SK-N-SH (cell line): ENCODE measurements around the gene MCRS1. TPM values are rescaled to one million over a fixed set of nuclear protein-coding genes. Genes with fewer than 3 reads are reported as not detected.

ENCODE experiments used
- CTCF ChIA-PET: fragments of 300-600, 350-600 bp; formaldehyde crosslinking; extraction: SDS; loops from one replicate; lab custom pipeline; 2021; lab: Yijun Ruan, JAX
- POLR2A ChIA-PET: fragments of 350-600 bp; sonication (Branson Sonifier 250); formaldehyde crosslinking; extraction: SDS; loops from one replicate; lab custom pipeline; 2020; ENCODE audit warnings: antibody characterized with exemption, inconsistent platforms; lab: Yijun Ruan, JAX
- DNase-seq: peaks from one replicate; pipeline ENCODE4 v3.0.0; 2012
- H2AFZ ChIP-seq: fragments of 200-600 bp; sonication (generic); 2 replicates; pipeline ENCODE4 v1.8.1; 2016; ENCODE audit warnings: antibody characterized with exemption, mild to moderate bottlenecking, low read depth
- H3F3A ChIP-seq: fragments of 200-600 bp; sonication (generic); replicated peaks from 2 replicates; pipeline ENCODE3; 2016; ENCODE audit warnings: antibody characterized with exemption, mild to moderate bottlenecking; ENCODE audit not compliant: insufficient read depth
- H3K27ac ChIP-seq, 2 experiments: fragments of 200-500 bp in 1 of 2; fragments of 200-600 bp in 1 of 2; sonication (Bioruptor generic) in 1 of 2; sonication (generic), shearing (Covaris generic) in 1 of 2; 2 replicates each; pipeline versions ENCODE4 v1.5.1 to v1.6.1; 2014 to 2016; ENCODE audit warnings: low read depth in 2 of 2, inconsistent platforms in 1 of 2, low read length in 1 of 2, mild to moderate bottlenecking in 1 of 2, mixed read lengths in 1 of 2
- H3K27me3 ChIP-seq: fragments of 200-600 bp; sonication (generic), shearing (Covaris generic); 2 replicates; pipeline ENCODE4 v1.6.1; 2016; ENCODE audit warnings: mixed run types; ENCODE audit not compliant: insufficient read depth
- H3K36me3 ChIP-seq, 2 experiments: fragments of 200-500 bp in 1 of 2; fragments of 200-600 bp in 1 of 2; sonication (Bioruptor generic) in 1 of 2; sonication (generic) in 1 of 2; replicated peaks in 1 of 2; 2 replicates each; pipeline versions ENCODE3 to v1.5.1; 2014 to 2016; ENCODE audit warnings: low read length in 1 of 2, mild to moderate bottlenecking in 1 of 2; ENCODE audit not compliant: insufficient read depth in 2 of 2, control insufficient read depth in 1 of 2
- H3K4me1 ChIP-seq, 2 experiments: fragments of 200-500 bp in 1 of 2; fragments of 200-600 bp in 1 of 2; sonication (Bioruptor generic) in 1 of 2; sonication (generic), shearing (Covaris generic) in 1 of 2; 2 replicates each; pipeline versions ENCODE4 v1.5.1 to v1.6.1; 2014 to 2016; ENCODE audit warnings: low read depth in 1 of 2, low read length in 1 of 2, mixed run types in 1 of 2; ENCODE audit not compliant: insufficient read depth in 2 of 2, control insufficient read depth in 1 of 2
- H3K4me2 ChIP-seq: fragments of 200-600 bp; sonication (generic), shearing (Covaris generic); 2 replicates; pipeline ENCODE4 v1.6.1; 2017; ENCODE audit warnings: mixed run types
- H3K4me3 ChIP-seq, 2 experiments: fragments of 200-500 bp in 1 of 2; fragments of 200-600 bp in 1 of 2; sonication (Bioruptor generic) in 1 of 2; sonication (generic), shearing (Covaris generic) in 1 of 2; 2 replicates each; pipeline versions ENCODE4 v1.5.1 to v1.8.1; 2014 to 2016; ENCODE audit warnings: low read depth in 2 of 2, inconsistent platforms in 1 of 2, low read length in 1 of 2, mild to moderate bottlenecking in 1 of 2, mixed read lengths in 1 of 2, moderate library complexity in 1 of 2
- H3K79me2 ChIP-seq: fragments of 200-600 bp; sonication (generic); 2 replicates; pipeline ENCODE4 v1.8.1; 2017; ENCODE audit warnings: mild to moderate bottlenecking; ENCODE audit not compliant: insufficient read depth
- H3K9ac ChIP-seq: fragments of 200-600 bp; sonication (generic); 2 replicates; pipeline ENCODE4 v1.6.1; 2017; ENCODE audit warnings: mixed run types
- H3K9me2 ChIP-seq: fragments of 200-600 bp; sonication (generic); 2 replicates; pipeline ENCODE4 v1.6.1; 2017; ENCODE audit warnings: mixed run types
- H3K9me3 ChIP-seq: fragments of 200-600 bp; sonication (generic); 2 replicates; pipeline ENCODE4 v1.6.1; 2017; ENCODE audit warnings: mixed run types, mild to moderate bottlenecking, moderate library complexity
- H4K20me1 ChIP-seq: fragments of 200-600 bp; sonication (generic); 2 replicates; pipeline ENCODE4 v1.6.1; 2017; ENCODE audit warnings: mild to moderate bottlenecking, mixed run types; ENCODE audit not compliant: insufficient read depth
- CHD2 ChIP-seq: fragments of 150-350 bp; IDR thresholded peaks from 2 replicates; pipeline ENCODE4 v1.6.1; 2018; ENCODE audit warnings: low read length; ENCODE audit not compliant: partially characterized antibody
- CTCF ChIP-seq: fragments of 200-600 bp; sonication (generic); IDR thresholded peaks from 2 replicates; pipeline ENCODE4 v1.6.1; 2017; ENCODE audit warnings: antibody characterized with exemption, mild to moderate bottlenecking, moderate library complexity
- FOXJ3 ChIP-seq: sonication (generic); formaldehyde crosslinking; IDR thresholded peaks from 2 replicates; pipeline ENCODE4 v1.5.1; 2020; ENCODE audit warnings: mild to moderate bottlenecking, missing genetic modification reagents
- GABPA ChIP-seq: IDR thresholded peaks from 2 replicates; pipeline ENCODE4 v1.4.0; 2012; ENCODE audit warnings: low read depth, mild to moderate bottlenecking
- GATA2 ChIP-seq: sonication (generic); formaldehyde crosslinking; IDR thresholded peaks from 2 replicates; pipeline ENCODE4 v1.5.0; 2020; ENCODE audit warnings: mild to moderate bottlenecking, missing genetic modification reagents
- IRF3 ChIP-seq: fragments of 150-350 bp; IDR thresholded peaks from 2 replicates; pipeline ENCODE4 v1.6.1; 2016; ENCODE audit warnings: mild to moderate bottlenecking, low read depth, low read length
- JUND ChIP-seq: IDR thresholded peaks from 2 replicates; pipeline ENCODE4 v1.4.0; 2012
- MEF2A ChIP-seq: IDR thresholded peaks from 2 replicates; pipeline ENCODE4 v1.4.0; 2012; ENCODE audit warnings: low read depth, borderline replicate concordance
- MXI1 ChIP-seq: IDR thresholded peaks from 2 replicates; pipeline ENCODE4 v1.6.1; 2012; ENCODE audit warnings: mild to moderate bottlenecking, low read depth, low read length, improper control_type of control experiment
- NFIC ChIP-seq: IDR thresholded peaks from 2 replicates; pipeline ENCODE4 v1.4.0; 2012; ENCODE audit warnings: borderline replicate concordance
- PBX3 ChIP-seq: IDR thresholded peaks from 2 replicates; pipeline ENCODE4; 2012
- POLR2AphosphoS5 ChIP-seq: IDR thresholded peaks from 2 replicates; pipeline ENCODE4 v1.6.1; 2012; ENCODE audit warnings: low read depth, low read length
- RXRA ChIP-seq: IDR thresholded peaks from 2 replicates; pipeline ENCODE4 v1.4.0; 2012; ENCODE audit warnings: low read depth, mild to moderate bottlenecking, borderline replicate concordance
- SIN3A ChIP-seq: IDR thresholded peaks from 2 replicates; pipeline ENCODE4 v1.6.1; 2012; ENCODE audit warnings: low read depth, mild to moderate bottlenecking, low read length, moderate library complexity, borderline replicate concordance
- SMC3 ChIP-seq: IDR thresholded peaks from 2 replicates; pipeline ENCODE4 v1.6.1; 2012; ENCODE audit warnings: low read depth, low read length, improper control_type of control experiment
- TEAD4 ChIP-seq: IDR thresholded peaks from 2 replicates; pipeline ENCODE4 v1.4.0; 2012; ENCODE audit warnings: mild to moderate bottlenecking, borderline replicate concordance; ENCODE audit not compliant: insufficient read depth
- USF1 ChIP-seq: IDR thresholded peaks from 2 replicates; pipeline ENCODE4 v1.4.0; 2012; ENCODE audit warnings: low read depth, borderline replicate concordance
- YY1 ChIP-seq: IDR thresholded peaks from 2 replicates; pipeline ENCODE4 v1.4.0; 2012; ENCODE audit warnings: low read depth, mild to moderate bottlenecking
- WGBS: methylation state at CpG from one replicate; pipeline ENCODE4 v1.1.6; 2017; ENCODE audit warnings: low lambda C conversion rate; 5-methylcytosine and 5-hydroxymethylcytosine counted together
- polyA plus RNA-seq, 3 experiments: library from polyadenylated mRNA; depleted of rRNA; stranded (reverse); fragments of >200 nt; gene quantifications; 2 replicates each; pipeline ENCODE4 v1.2.3, GENCODE V29; 2012

Gene MCRS1
- polyA plus RNA-seq, 1 of the 3 experiments (the other 2 are of a cell fraction) = 107 TPM

- H3K4me1 ChIP-seq = no peaks in the 10 kb centered on the region
- TF ChIP-seq POLR2AphosphoS5 = no peak
- no peak for TF ChIP-seq PBX3
- no peak for TF ChIP-seq CHD2
- TF ChIP-seq SMC3 = no peak
- TF ChIP-seq CTCF = no peak
- TF ChIP-seq IRF3 = no peak
- no peak for TF ChIP-seq GATA2 (CRISPR knock-in tag)
- TF ChIP-seq JUND = no peak
- TF ChIP-seq RXRA = no peak
- TF ChIP-seq SIN3A = no peak
- no peak for TF ChIP-seq MEF2A
- no peak for TF ChIP-seq TEAD4
- TF ChIP-seq FOXJ3 (CRISPR knock-in tag) = no peak
- no peaks in the 10 kb centered on the region for H3K9me2 ChIP-seq
- ChIA-PET POLR2A (interaction anchor here (1.4 kb wide), 1 partner anchor 9 kb away, joined by 4 read pairs; no protein-coding TSS in a partner anchor), CTCF (interaction anchor here (0.6 to 9.9 kb wide), 4 partner anchors 24 to 200 kb away, joined by 3 to 76 read pairs (median 4); no protein-coding TSS in a partner anchor)
- H3K36me3 ChIP-seq = peaks cover 19 to 57% of the 10 kb centered on the region in 2 experiments
- H3F3A ChIP-seq = peaks cover 3% of the 10 kb centered on the region
- H3K4me3 ChIP-seq = no peak overlapping the region
- H3K79me2 ChIP-seq = no peaks in the 10 kb centered on the region
- H4K20me1 ChIP-seq = no peaks in the 10 kb centered on the region
- no peak overlapping the region for H3K27ac ChIP-seq
- H2AFZ ChIP-seq = no peak overlapping the region
- H3K9me3 ChIP-seq = no peaks in the 10 kb centered on the region
- H3K27me3 ChIP-seq = no peaks in the 10 kb centered on the region
- H3K4me2 ChIP-seq = no peak overlapping the region
- DNase-seq = no peak
- 96% methylated on average over 12 of the region's 13 CpGs for WGBS
- H3K9ac ChIP-seq = no peak overlapping the region
Measured at GRCh38 chr12:49558526-49558925, 9.4 kb downstream of the MCRS1 start.

GRCh38 chr12:49557917-49558215 is 10.1 kb downstream of the MCRS1 start:
- H3F3A ChIP-seq = peaks cover 5% of the 10 kb centered on the region
- POLR2A ChIA-PET = interaction anchor here (1.4 kb wide), 1 partner anchor 9 kb away, joined by 4 read pairs; no protein-coding TSS in a partner anchor
- no peak for TF ChIP-seq USF1
- no peak for TF ChIP-seq YY1
- TF ChIP-seq TEAD4 = no peak
- no peak for TF ChIP-seq SMC3
- no peak for TF ChIP-seq IRF3
- no peak for TF ChIP-seq MXI1
- no peak for TF ChIP-seq GABPA
- TF ChIP-seq NFIC = no peak
- TF ChIP-seq CTCF = peak; percentile 28; the same call in 1 of the 2 replicates
- TF ChIP-seq, all 33 proteins: peak for 1
- Histone ChIP-seq H3K4me1 (no peaks in the 10 kb centered on the region), H3K9ac (no peak overlapping the region), H3K79me2 (no peaks in the 10 kb centered on the region), H4K20me1 (no peaks in the 10 kb centered on the region), H3K36me3 (peaks cover 19 to 50% of the 10 kb centered on the region in 2 experiments), H3K4me3 (no peak overlapping the region), H2AFZ (no peak overlapping the region), H3K9me3 (no peaks in the 10 kb centered on the region), H3K9me2 (no peaks in the 10 kb centered on the region), H3K27me3 (no peaks in the 10 kb centered on the region), H3K4me2 (no peak overlapping the region), H3K27ac (no peak overlapping the region)
- CTCF ChIA-PET = interaction anchor here (0.6 to 9.9 kb wide), 3 partner anchors 20 to 200 kb away, joined by 3 to 76 read pairs (median 5); no protein-coding TSS in a partner anchor
- 79% methylated on average over 2 of the region's 7 CpGs for WGBS
- DNase-seq = no peak
